Measurements from ENCODE around the gene EIF1.
"Not testable (repeated sequence)": the region's sequence is repeated elsewhere in the genome, so short reads cannot be mapped to it uniquely, and the experiment has no call there.

The EIF1 gene

DNA sequence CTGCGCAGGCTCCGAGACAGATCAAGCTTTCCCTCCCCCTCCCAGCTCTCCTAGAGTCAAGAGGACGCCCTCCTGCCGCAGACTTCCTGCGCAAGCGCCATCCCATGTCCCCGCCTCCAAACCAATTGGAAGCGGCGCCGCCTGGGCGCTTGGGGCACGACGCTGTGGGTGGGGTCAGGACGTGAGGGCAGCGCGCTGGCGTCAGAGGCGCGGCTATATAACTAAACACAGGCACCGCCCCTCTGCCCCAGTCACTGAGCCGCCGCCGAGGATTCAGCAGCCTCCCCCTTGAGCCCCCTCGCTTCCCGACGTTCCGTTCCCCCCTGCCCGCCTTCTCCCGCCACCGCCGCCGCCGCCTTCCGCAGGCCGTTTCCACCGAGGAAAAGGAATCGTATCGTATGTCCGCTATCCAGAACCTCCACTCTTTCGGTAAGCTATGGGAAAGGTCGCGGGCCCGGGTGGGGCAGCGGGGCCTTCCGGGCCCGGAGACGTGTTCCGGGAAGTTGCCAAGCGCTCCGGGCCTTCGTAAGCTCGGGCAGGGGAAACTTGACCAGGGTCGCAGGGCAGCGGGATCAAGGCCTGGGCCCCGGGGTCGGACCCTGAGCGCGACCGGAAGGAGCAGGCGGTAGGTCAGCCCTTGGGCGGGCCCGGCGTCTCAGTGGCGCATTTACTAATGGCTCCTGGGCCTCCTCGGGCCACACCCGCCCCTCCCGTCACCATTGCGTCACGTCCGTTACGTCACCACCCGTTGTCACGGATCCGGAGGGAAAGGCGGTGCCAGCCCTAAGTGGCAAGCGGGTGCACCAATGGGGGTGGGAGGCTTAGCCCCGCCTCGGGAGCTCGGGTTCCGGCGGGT lies at the start of gene EIF1:
Gene EIF1 (plus strand): TSS at position 245 of the 856 bp plus-strand sequence. CDS start 154 bp downstream, at position 399.
- DNase-seq, result peak; percentile 99

- no peak for DNase-seq
Measured at GRCh38 chr17:41638941-41639340, 49.7 kb upstream of the EIF1 start.

GRCh38 chr17:41639492-41640473 lies 48.9 kb upstream of the EIF1 start:
- no peak for DNase-seq

- DNase-seq, result not testable (repeated sequence)
Measured at GRCh38 chr17:41640596-41640995, 48.1 kb upstream of the EIF1 start.

DNA sequence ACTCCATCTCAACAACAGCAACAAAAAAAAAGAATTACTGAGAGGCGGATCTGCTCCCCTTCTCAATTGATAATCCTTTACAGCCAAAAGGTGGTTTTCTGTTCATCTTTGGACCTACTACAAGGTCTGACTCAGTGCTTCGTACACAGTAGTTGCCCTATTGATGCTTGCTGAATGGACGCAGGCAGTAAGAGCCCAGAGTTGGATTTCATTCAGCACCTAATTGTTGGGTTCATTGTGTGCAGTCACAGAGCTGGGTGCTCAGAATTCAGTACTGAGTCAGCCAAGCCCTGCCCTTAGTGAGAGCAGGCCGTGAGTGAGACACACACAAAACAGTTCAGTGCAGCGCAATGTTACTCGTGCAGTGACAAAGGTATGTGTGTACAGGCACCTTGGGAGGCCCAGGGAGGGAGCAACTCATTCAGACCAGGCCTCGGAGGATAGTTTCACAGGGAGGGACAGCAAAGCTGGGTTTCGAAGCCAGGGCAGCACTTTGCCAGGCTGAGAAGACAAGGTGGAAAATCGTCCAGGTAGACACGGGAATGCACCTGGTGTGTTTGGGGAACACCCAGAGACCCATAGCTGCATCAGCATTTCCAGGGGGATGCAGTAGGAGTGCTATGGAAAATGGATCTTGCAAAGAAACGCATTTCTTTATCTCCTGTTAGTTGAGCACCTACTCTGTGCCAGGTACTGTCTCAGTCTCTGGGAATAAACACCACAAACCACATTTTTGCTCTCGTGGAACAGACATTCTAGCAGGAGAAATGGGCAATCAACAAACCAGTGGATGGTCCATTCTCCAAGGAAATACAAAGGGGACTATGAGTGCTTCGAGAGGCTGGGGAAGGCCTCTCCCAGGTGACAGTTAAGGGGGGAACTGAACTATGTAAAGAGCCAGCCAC lies 46.2 kb upstream of the EIF1 start:
- no peak for DNase-seq

- DNase-seq, result no peak
Measured at GRCh38 chr17:41647038-41647813, 41.5 kb upstream of the EIF1 start.

- DNase-seq, result peak; percentile 85
Measured at GRCh38 chr17:41647940-41648410, 40.7 kb upstream of the EIF1 start.

GRCh38 chr17:41648411-41649195 lies 40.1 kb upstream of the EIF1 start:
- DNase-seq, result peak; percentile 73

- no peak for DNase-seq
Measured at GRCh38 chr17:41649923-41650519, 38.7 kb upstream of the EIF1 start.

DNA sequence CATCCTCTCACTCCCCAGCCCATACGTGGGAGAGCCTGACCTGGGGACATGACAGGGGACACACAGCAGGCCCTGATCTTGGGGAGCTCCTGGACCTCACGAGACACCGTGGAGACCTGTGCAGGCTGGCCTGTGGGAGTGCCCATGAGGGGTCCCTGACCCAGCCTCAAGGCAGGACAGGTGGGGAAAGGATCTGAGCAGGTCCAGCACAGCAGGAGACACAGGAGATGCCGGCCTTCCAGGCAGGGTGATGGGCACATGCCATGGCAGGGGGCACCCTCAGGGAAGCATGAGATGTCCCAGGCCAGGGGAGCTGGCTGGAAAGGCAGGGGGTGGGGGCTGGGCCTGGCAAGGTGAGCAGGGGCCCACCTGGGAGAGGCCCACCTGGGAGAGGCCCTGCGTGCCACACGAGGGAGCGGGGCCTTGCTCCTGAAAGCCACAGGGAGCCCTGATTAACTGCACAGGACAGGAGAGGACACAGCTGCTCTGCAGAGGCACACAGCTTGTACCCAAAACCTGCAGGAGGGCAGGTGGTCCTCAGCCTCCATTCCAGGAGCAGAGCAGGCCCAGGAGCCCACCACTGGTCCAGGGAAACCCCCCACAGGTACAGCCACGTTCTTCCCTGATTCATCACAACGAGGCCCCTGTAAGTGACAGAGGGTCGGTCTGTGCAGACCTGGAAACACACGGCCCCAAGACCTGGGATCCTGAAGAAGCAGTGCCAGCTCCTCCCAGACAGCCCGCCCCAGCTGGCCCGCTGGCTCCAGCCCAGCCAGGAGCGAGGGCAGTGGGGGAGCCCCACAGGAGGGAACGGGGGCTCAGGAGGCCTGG lies 37.7 kb upstream of the EIF1 start:
- DNase-seq, result no peak

- peak; percentile 87 for DNase-seq
Measured at GRCh38 chr17:41651625-41652460, 36.8 kb upstream of the EIF1 start.

GRCh38 chr17:41652461-41652970 lies 36.2 kb upstream of the EIF1 start:
- no peak for DNase-seq

DNA sequence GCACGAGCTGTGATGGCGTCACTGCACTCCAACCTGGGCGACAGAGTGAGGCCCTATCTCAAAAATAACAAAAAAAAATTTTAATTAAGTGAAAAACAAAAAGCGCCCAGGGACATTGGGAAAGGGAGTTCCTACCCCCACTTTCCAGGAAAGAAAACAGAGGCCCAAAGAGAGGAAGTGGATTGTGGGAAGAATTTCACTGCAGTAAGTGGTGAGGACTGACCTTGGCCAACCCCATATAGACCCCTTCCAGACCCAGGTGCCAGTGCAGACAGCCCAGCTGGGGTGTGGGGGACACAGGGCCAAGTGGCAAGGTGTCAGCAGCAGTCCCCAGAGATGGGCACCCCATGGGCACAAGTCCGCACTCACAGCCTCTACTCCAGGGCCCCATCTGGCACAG lies 35.3 kb upstream of the EIF1 start:
- DNase-seq, result no peak

- no peak for DNase-seq
Measured at GRCh38 chr17:41653892-41654677, 34.6 kb upstream of the EIF1 start.

DNA sequence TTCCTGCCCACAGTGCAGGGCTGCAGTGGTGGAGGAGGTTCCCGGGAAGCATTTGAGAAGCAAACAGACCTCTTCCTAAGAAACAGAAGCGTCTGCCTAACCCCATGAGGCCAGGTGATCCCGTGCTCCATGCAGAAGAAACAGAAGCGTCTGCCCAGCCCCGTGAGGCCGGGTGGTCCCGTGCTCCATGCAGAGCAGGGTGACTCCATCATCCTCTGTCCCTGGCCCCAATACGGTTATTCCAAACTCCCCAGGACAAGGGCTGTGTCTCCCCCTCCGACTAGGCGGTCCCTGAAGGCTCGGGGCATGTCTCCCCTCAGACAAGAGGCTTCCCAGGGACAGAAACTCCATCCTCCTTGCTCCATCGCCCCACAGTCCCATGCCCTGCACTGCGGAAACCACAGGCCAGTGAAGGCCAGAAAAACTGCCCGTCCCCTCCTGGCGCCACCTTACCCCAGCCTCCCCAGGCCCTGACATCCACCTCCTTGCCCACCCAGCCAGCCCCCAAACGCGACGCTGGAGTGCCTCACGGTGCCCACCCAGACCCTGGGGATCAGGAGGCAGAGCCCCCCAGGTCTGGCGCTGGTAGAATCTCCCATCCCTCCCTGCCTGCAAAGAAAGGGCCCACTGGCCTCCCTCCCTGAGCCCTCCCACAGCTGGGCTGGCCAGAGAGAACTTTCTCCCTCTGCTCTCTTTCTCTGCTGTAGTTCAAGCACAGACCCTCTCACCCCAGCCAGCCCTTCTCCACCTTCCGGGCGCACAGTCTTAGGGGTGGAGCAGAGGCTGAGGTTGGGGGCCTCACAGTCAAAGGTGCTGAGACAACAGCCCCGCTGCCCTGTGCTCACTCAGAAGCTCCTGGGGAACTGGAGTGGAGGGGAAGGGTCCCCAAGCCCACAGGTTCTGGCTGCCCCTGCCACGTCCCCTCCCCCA lies 33.7 kb upstream of the EIF1 start:
- no peak for DNase-seq

DNA sequence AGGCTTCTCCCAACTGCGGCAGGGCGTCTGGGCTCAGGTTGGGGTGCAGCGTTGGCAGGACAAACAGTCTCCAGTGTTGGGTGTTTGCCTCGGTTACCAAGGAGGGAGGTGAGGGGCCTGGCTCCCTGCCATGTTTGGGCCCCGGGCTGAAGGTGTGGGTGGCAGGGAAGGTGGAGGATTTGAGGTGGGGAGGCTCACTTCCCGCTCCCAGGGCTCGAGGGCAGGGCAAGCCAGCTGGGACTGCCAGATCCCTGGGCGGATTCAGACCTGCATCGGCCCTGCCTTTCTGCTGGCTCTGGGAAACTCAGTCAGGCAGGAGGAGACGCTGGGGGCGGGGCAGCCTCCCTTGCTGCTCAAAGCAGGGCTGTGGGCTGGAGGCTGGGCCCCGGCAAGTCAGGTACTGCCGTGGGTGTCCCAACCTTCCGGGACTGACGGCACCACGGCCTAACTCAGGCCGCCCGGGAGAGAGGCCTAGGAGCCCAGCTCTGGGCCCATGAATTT lies 33.0 kb upstream of the EIF1 start:
- DNase-seq, result peak; percentile 87
